HG02884 (cell line): ENCODE data around the gene NEK2.

Experiments
- ATAC-seq: cut with Tn5 transposase; IDR thresholded peaks from one replicate; pipeline ENCODE4 v1.9.1; 2021; ENCODE audit warnings: mild to moderate bottlenecking, moderate library complexity; ENCODE audit not compliant: unreplicated experiment

Gene NEK2

DNA sequence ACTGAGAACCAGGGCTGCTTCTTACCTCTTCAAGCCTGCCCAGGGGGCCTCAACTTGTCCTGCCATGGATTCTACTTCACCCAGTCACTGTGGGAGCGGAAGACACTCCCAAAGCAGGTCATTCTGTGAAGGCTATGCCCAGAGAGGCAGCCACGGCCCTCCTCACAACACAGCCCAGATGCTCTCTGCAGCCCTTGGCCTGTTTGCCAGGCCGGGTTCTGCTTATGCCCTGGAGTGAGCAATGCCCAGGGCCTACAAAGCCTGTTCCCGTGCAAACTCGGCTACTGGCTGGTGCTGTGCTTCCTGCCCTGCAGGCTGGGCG, 62.7 kb downstream of the NEK2 start:
- ATAC-seq = no peak
